Right lobe of liver (tissue), 4 donors: Measurements from ENCODE around the gene PTPRN2.

Experiments
- POLR2A ChIP-seq: fragments of 450-650 bp; IDR thresholded peaks from one replicate; pipeline ENCODE4 v1.6.1; 2017; ENCODE audit warnings: antibody characterized with exemption, mild to moderate bottlenecking
- TF ChIP-seq, protein P1 (sequence below), 4 donors: fragments of 200-600 bp in 3 of 4; fragments of 450-650 bp in 1 of 4; IDR thresholded peaks; one replicate each; pipeline versions ENCODE4 v1.5.1 to v1.8.0; 2016 to 2022; ENCODE audit warnings: antibody characterized with exemption in 4 of 4, mild to moderate bottlenecking in 2 of 4
- donor health status: DM: no; HTN: no; CAD: no.
- donor health status: DM: no; HTN: no; CAD: no.
- donor health status: DM: no; HTN: yes; CAD: no.

DNA sequence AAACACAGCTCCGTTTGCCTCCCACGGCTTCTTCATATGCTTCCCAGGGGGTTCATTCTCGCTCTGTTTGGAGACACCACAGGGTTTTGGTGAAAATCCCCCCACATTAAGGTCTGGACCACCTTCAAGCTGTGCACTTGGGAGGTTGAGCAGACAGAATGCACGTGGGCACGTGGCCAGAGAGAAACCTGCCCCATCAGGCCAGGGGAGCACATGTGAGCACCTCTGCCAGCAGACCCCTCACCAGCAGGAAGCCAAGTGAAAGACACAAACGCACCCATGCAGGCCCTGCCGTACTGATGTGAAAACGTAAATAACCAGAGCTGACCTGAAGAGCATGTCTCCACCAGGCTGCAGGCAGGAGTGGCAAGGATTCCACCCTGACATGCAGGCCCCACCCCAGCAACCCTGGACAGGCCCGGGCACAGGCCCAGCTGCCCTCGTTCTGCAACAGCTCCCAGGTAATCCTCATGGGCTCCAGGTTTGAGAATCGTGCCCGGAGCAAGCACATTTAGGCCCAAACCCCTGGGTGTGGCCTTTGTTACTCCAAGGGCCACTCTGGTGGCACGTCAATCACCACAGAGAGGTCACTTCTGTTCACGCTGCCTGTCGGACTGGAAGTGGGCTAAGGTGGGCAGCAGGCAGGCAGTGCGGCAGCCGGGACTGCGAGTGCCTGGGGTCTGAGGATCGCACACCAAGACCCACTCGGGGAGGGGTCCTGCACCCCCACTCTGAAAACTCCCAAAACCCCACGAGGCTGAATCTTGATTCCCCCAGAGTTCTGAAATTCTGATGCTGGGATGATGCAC lies 184.4 kb downstream of the PTPRN2 start:
- TF ChIP-seq, protein P1, sequence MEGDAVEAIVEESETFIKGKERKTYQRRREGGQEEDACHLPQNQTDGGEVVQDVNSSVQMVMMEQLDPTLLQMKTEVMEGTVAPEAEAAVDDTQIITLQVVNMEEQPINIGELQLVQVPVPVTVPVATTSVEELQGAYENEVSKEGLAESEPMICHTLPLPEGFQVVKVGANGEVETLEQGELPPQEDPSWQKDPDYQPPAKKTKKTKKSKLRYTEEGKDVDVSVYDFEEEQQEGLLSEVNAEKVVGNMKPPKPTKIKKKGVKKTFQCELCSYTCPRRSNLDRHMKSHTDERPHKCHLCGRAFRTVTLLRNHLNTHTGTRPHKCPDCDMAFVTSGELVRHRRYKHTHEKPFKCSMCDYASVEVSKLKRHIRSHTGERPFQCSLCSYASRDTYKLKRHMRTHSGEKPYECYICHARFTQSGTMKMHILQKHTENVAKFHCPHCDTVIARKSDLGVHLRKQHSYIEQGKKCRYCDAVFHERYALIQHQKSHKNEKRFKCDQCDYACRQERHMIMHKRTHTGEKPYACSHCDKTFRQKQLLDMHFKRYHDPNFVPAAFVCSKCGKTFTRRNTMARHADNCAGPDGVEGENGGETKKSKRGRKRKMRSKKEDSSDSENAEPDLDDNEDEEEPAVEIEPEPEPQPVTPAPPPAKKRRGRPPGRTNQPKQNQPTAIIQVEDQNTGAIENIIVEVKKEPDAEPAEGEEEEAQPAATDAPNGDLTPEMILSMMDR (IDR thresholded peaks at IDR 0.05), result no peak
- no peak for TF ChIP-seq POLR2A
